Testis (tissue), 2 donors: ENCODE data around the gene DENND1A.

Experiments
- POLR2A ChIP-seq: fragments of 450-650 bp; IDR thresholded peaks from one replicate; pipeline ENCODE4 v1.6.1; 2017; ENCODE audit warnings: antibody characterized with exemption, mild to moderate bottlenecking, moderate library complexity
- TF ChIP-seq, protein P1 (sequence below), 3 experiments: fragments of 450-650 bp in 2 of 3; fragments of 200-600 bp in 1 of 3; sonication (generic) in 1 of 3; IDR thresholded peaks; one replicate each; pipeline ENCODE4 v1.5.1; 2016 to 2019; ENCODE audit warnings: antibody characterized with exemption in 3 of 3, mild to moderate bottlenecking in 2 of 3, moderate library complexity in 1 of 3

GRCh38 chr9:123482295-123482968, 447.5 kb downstream of the DENND1A start:
- TF ChIP-seq, protein P1, sequence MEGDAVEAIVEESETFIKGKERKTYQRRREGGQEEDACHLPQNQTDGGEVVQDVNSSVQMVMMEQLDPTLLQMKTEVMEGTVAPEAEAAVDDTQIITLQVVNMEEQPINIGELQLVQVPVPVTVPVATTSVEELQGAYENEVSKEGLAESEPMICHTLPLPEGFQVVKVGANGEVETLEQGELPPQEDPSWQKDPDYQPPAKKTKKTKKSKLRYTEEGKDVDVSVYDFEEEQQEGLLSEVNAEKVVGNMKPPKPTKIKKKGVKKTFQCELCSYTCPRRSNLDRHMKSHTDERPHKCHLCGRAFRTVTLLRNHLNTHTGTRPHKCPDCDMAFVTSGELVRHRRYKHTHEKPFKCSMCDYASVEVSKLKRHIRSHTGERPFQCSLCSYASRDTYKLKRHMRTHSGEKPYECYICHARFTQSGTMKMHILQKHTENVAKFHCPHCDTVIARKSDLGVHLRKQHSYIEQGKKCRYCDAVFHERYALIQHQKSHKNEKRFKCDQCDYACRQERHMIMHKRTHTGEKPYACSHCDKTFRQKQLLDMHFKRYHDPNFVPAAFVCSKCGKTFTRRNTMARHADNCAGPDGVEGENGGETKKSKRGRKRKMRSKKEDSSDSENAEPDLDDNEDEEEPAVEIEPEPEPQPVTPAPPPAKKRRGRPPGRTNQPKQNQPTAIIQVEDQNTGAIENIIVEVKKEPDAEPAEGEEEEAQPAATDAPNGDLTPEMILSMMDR (IDR thresholded peaks at IDR 0.05): no peak
- no peak for TF ChIP-seq POLR2A
